WERI-Rb-1 (cell line): ENCODE results near the gene CRKL.

Source experiments
- DNase-seq: peaks from one replicate; pipeline ENCODE4 v3.0.0-alpha.2; 2020
- H3K27ac ChIP-seq: fragments of 250-450 bp; sonication (Bioruptor Pico); 2 replicates; pipeline ENCODE4 v1.5.1; 2020; ENCODE audit warnings: mild to moderate bottlenecking, moderate library complexity
- H3K27me3 ChIP-seq: fragments of 250-450 bp; sonication (Bioruptor Pico); 2 replicates; pipeline ENCODE4 v1.5.1; 2021; ENCODE audit warnings: mild to moderate bottlenecking, low read depth, moderate library complexity; ENCODE audit not compliant: insufficient read depth, severe bottlenecking
- H3K36me3 ChIP-seq: fragments of 250-450 bp; sonication (Bioruptor Pico); 2 replicates; pipeline ENCODE4 v1.5.1; 2020; ENCODE audit warnings: mild to moderate bottlenecking, moderate library complexity
- H3K4me3 ChIP-seq: 2 replicates; pipeline ENCODE4 v1.5.1; 2011; ENCODE audit warnings: low read depth, mild to moderate bottlenecking, control low read depth, low read length
- H3K9me3 ChIP-seq: fragments of 250-450 bp; sonication (Bioruptor Pico); 2 replicates; pipeline ENCODE4 v1.5.1; 2021; ENCODE audit warnings: mild to moderate bottlenecking, moderate library complexity; ENCODE audit not compliant: severe bottlenecking
- CTCF ChIP-seq: IDR thresholded peaks from 2 replicates; pipeline ENCODE4 v1.5.1; 2011; ENCODE audit warnings: low read depth, mild to moderate bottlenecking, control low read depth, inconsistent platforms, low read length

Gene CRKL

GRCh38 chr22:20972933-20973577 lies 55.8 kb downstream of the CRKL start:
- no peaks in the 10 kb centered on the region for H3K36me3 ChIP-seq

GRCh38 chr22:20973634-20974286 lies 56.6 kb downstream of the CRKL start:
- Histone ChIP-seq H3K27ac (no peak overlapping the region), H3K27me3 (no peaks in the 10 kb centered on the region), H3K36me3 (no peaks in the 10 kb centered on the region), H3K4me3 (no peak overlapping the region), H3K9me3 (no peaks in the 10 kb centered on the region)
- TF ChIP-seq CTCF = no peak
- DNase-seq = no peak

More at GRCh38 chr22:20972933-20973577, 55.8 kb downstream of the CRKL start:
- Histone ChIP-seq H3K4me3 (no peak overlapping the region), H3K27ac (0 out of 2 replicates have a peak overlapping the region, but pooled peaks have one; percentile 20), H3K27me3 (no peaks in the 10 kb centered on the region), H3K9me3 (no peaks in the 10 kb centered on the region)
- no peak for DNase-seq
- TF ChIP-seq CTCF = no peak

- Histone ChIP-seq H3K27ac (no peak overlapping the region), H3K9me3 (no peaks in the 10 kb centered on the region), H3K27me3 (no peaks in the 10 kb centered on the region), H3K36me3 (no peaks in the 10 kb centered on the region), H3K4me3 (no peak overlapping the region)
- DNase-seq = no peak
- TF ChIP-seq CTCF = no peak
These were observed 57.2 kb downstream of the CRKL start for GRCh38 chr22:20974336-20974955.

GRCh38 chr22:20975541-20976290 lies 58.5 kb downstream of the CRKL start:
- DNase-seq = no peak
- H3K27me3 ChIP-seq = no peaks in the 10 kb centered on the region
- no peak overlapping the region for H3K4me3 ChIP-seq

GRCh38 chr22:20976291-20976877 lies 59.2 kb downstream of the CRKL start:
- Histone ChIP-seq H3K27ac (no peak overlapping the region), H3K4me3 (no peak overlapping the region), H3K27me3 (no peaks in the 10 kb centered on the region), H3K9me3 (no peaks in the 10 kb centered on the region), H3K36me3 (no peaks in the 10 kb centered on the region)
- no peak for DNase-seq
- no peak for TF ChIP-seq CTCF

More at GRCh38 chr22:20975541-20976290, 58.5 kb downstream of the CRKL start:
- Histone ChIP-seq H3K9me3 (no peaks in the 10 kb centered on the region), H3K36me3 (no peaks in the 10 kb centered on the region), H3K27ac (no peak overlapping the region)
- no peak for TF ChIP-seq CTCF
